Karpas-422 (cell line): ENCODE data around the gene ANGEL1. TPM values are rescaled to one million over a fixed set of nuclear protein-coding genes. Genes with fewer than 3 reads are reported as not detected.
A peak's percentile ranks its signal among the peaks of the same experiment; 100 is the strongest.

Experiments used
- DNase-seq: peaks from one replicate; pipeline ENCODE4 v3.0.0-alpha.2; 2015
- H2AFZ ChIP-seq: fragments of 200-600 bp; sonication (generic); 2 replicates; pipeline ENCODE4 v1.6.1; 2014; ENCODE audit warnings: antibody characterized with exemption, low read length, mixed read lengths
- H3K27ac ChIP-seq: fragments of 200-600 bp; sonication (generic); 2 replicates; pipeline ENCODE4 v1.5.1; 2014; ENCODE audit warnings: mild to moderate bottlenecking, low read length, moderate library complexity
- H3K27me3 ChIP-seq: fragments of 200-600 bp; sonication (generic); 2 replicates; pipeline ENCODE4 v1.6.1; 2014; ENCODE audit warnings: low read length, mixed read lengths
- H3K36me3 ChIP-seq: fragments of 200-600 bp; sonication (generic); 2 replicates; pipeline ENCODE4 v1.6.1; 2014; ENCODE audit warnings: low read length, mixed read lengths; ENCODE audit not compliant: insufficient read depth
- H3K4me1 ChIP-seq: fragments of 200-600 bp; sonication (generic); 2 replicates; pipeline ENCODE4 v1.6.1; 2014; ENCODE audit warnings: mild to moderate bottlenecking, low read length, mixed read lengths
- H3K4me2 ChIP-seq: fragments of 200-600 bp; sonication (generic); 2 replicates; pipeline ENCODE4 v1.6.1; 2014; ENCODE audit warnings: low read length, low read depth, mild to moderate bottlenecking; ENCODE audit not compliant: poor library complexity, severe bottlenecking
- H3K4me3 ChIP-seq: fragments of 200-600 bp; sonication (generic); 2 replicates; pipeline ENCODE4 v1.5.1; 2014; ENCODE audit warnings: mild to moderate bottlenecking, antibody characterized with exemption, low read length, mixed read lengths
- H3K79me2 ChIP-seq: fragments of 200-600 bp; sonication (generic); 2 replicates; pipeline ENCODE4 v1.6.1; 2014; ENCODE audit warnings: mild to moderate bottlenecking, low read length, mixed read lengths
- H3K9ac ChIP-seq: fragments of 200-600 bp; sonication (generic); 2 replicates; pipeline ENCODE4 v1.6.0; 2014; ENCODE audit warnings: low read length
- H3K9me2 ChIP-seq: fragments of 200-600 bp; sonication (generic), shearing (Covaris generic); replicated peaks from 2 replicates; pipeline ENCODE4 v1.6.0; 2014; ENCODE audit warnings: mild to moderate bottlenecking, low read length, moderate library complexity; ENCODE audit not compliant: insufficient read depth
- H3K9me3 ChIP-seq: fragments of 300-700, 200-600 bp; sonication (generic); 2 replicates; pipeline ENCODE4 v1.6.1; 2014; ENCODE audit warnings: low read length, mixed read lengths
- H4K20me1 ChIP-seq: fragments of 200-600 bp; sonication (generic); 2 replicates; pipeline ENCODE4 v1.6.1; 2014; ENCODE audit warnings: mild to moderate bottlenecking, antibody characterized with exemption, low read length, low read depth; ENCODE audit not compliant: insufficient read depth
- total RNA-seq: library from RNA; depleted of rRNA; stranded (reverse); fragments of >200 nt; shearing (Covaris generic); gene quantifications from 2 replicates; pipeline ENCODE4 v1.2.3, GENCODE V29; 2014; ENCODE audit warnings: low replicate concordance

Gene ANGEL1
- total RNA-seq, 1 experiment from 2014 or later: 29.4 TPM

DNA sequence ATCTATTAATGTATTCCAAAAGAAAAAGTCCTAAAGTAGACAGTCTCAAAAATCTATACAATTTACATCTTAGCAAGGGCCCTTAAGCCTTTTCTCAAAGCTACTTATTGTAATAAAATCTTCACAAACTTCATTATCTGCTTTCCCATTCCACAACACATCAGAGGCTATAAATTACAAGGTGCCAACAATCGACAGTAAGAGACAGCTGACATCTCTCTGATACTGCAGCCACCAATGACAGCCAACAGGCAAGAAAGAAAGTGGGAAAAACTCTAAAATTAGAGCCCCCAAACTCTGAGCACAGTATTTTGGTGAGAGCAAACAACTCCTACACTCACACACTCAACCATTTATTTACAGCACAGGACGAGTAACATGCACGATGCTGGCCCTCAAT, 2.2 kb downstream of the ANGEL1 start:
- Histone ChIP-seq H3K9me2 (no peaks in the 10 kb centered on the region), H3K9ac (peak overlapping the region; percentile 81), H3K4me3 (peak overlapping the region; percentile 77), H2AFZ (no peak overlapping the region), H3K27me3 (no peaks in the 10 kb centered on the region), H3K79me2 (peaks cover 44% of the 10 kb centered on the region), H3K27ac (no peak overlapping the region), H3K4me1 (peaks cover 18% of the 10 kb centered on the region), H3K4me2 (peak overlapping the region; percentile 92), H3K36me3 (peaks cover 39% of the 10 kb centered on the region), H4K20me1 (no peaks in the 10 kb centered on the region), H3K9me3 (no peaks in the 10 kb centered on the region)
- peak; percentile 43 for DNase-seq

DNA sequence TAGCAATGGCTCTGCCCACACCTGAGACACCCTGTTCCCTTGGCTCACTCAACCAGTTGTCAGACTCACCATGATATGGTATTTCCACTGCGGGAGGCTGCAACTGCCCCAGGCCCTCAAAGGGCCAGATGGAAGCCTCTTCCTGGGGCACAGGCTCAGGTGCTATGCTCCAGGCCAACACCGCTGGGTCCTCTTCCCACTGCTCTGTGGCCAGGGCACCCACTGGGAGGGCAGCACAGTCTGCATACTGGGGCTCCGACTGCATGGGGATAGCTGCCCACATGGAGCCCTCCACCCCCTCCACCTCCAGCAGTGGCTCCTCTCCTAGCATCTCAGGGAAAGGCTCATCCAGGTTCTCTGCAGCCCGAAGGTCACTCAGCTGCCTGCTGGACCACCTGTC, 3.7 kb downstream of the ANGEL1 start:
- no peaks in the 10 kb centered on the region for H3K9me2 ChIP-seq
- no peaks in the 10 kb centered on the region for H3K27me3 ChIP-seq
- H2AFZ ChIP-seq: no peak overlapping the region
- no peak overlapping the region for H3K27ac ChIP-seq
- H4K20me1 ChIP-seq: no peaks in the 10 kb centered on the region
- DNase-seq: no peak
- H3K36me3 ChIP-seq: peaks cover 48% of the 10 kb centered on the region
- H3K4me2 ChIP-seq: no peak overlapping the region
- H3K79me2 ChIP-seq: peaks cover 47% of the 10 kb centered on the region
- no peak overlapping the region for H3K4me3 ChIP-seq
- H3K9me3 ChIP-seq: no peaks in the 10 kb centered on the region
- peaks cover 18% of the 10 kb centered on the region for H3K4me1 ChIP-seq
- no peak overlapping the region for H3K9ac ChIP-seq

DNA sequence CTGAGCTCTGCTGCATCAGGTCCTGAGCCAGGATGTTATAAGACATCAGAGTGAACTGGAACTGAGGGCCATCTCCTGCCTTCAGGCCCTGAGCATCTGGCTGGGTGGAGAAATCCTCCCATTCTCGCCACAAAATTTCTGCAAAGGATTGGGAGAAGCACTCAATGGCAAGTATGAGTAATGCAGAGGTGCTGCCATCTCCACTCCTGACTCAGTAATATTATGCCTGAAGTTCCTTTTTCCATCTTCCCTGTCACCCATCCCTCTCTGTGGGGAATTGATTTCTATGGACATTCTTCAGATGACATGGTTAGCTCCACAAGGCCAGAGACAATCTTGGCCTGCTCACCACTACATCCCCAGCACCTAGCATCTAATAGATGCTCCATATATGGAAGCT, 4.7 kb downstream of the ANGEL1 start:
- Histone ChIP-seq H3K9me3 (no peaks in the 10 kb centered on the region), H3K36me3 (peaks cover 58% of the 10 kb centered on the region), H3K4me2 (no peak overlapping the region), H3K4me3 (no peak overlapping the region), H3K79me2 (peaks cover 47% of the 10 kb centered on the region), H4K20me1 (no peaks in the 10 kb centered on the region), H3K9ac (no peak overlapping the region), H3K9me2 (no peaks in the 10 kb centered on the region), H3K4me1 (peaks cover 14% of the 10 kb centered on the region), H3K27me3 (no peaks in the 10 kb centered on the region), H3K27ac (no peak overlapping the region), H2AFZ (no peak overlapping the region)
- DNase-seq: no peak

DNA sequence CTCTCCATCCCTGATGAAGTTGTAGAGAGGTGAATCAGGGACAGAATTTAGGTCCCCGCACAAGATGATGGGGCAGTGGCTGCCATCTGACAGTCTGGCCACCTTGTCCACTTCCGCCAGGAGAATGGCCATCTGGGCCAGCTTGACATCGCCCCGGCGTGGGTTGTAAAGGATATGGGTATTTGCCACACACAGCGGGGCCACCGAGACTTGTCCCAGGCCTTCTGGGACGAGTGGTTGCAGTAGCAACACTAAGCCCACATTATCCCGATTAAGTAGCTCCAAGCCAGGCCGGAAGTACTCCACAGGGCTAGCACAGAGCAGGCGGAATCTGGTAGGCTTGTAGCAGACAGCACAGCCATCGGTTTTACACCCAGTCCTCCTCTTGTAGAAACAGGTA, 6.2 kb downstream of the ANGEL1 start:
- Histone ChIP-seq H4K20me1 (no peaks in the 10 kb centered on the region), H2AFZ (no peak overlapping the region), H3K36me3 (peaks cover 70% of the 10 kb centered on the region), H3K27me3 (no peaks in the 10 kb centered on the region), H3K27ac (no peak overlapping the region), H3K9ac (no peak overlapping the region), H3K4me3 (no peak overlapping the region), H3K9me2 (no peaks in the 10 kb centered on the region), H3K79me2 (peaks cover 37% of the 10 kb centered on the region), H3K4me1 (peaks cover 12% of the 10 kb centered on the region), H3K4me2 (no peak overlapping the region), H3K9me3 (no peaks in the 10 kb centered on the region)
- DNase-seq: no peak

DNA sequence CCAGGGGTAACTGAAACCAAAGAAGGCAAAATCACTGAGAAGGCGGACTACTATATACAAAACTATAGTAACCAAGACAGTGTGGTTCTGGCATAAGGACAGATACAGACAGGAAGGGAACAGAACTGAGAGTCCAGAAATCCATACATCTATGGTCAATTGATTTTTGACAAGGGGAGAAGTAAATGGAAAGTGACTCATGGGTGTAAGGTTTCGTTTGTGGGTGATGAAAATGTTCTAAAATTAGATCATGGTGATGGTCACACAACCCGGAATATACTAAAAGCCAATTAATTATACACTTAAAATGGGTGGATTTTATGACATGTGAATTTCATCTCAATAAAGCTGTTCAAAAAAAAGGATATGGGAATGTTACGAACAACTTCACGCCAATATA, 18.7 kb downstream of the ANGEL1 start:
- peaks cover 30% of the 10 kb centered on the region; the same call in 1 of the 2 replicates for H3K36me3 ChIP-seq

DNA sequence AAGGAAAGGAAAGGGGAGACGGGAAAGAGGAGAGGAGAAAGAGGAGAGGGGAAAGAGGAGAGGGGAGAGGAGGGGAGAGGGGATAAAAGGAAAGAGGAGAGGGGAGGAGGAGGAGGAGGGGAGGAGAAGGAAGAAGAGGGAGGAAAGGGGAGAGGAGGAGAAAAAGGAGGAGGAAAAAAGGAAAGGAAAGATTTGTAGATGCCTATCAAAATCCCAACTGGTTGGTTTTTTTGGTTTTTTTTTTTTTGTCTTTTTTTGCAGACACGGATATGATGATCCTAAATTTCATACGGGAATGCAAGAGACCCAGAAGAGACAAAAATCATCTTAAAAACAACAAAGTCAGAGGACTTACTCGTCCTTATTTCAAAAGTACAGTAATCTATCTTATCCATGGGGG, 19.4 kb downstream of the ANGEL1 start:
- no peaks in the 10 kb centered on the region for H3K27me3 ChIP-seq
- H3K79me2 ChIP-seq: peaks cover 18% of the 10 kb centered on the region; the same call in 1 of the 2 replicates
- H3K4me2 ChIP-seq: no peak overlapping the region
- no peaks in the 10 kb centered on the region for H3K9me3 ChIP-seq
- no peaks in the 10 kb centered on the region for H3K9me2 ChIP-seq
- no peak overlapping the region for H3K4me3 ChIP-seq
- H2AFZ ChIP-seq: no peak overlapping the region
- no peak overlapping the region for H3K27ac ChIP-seq
- peaks cover 30% of the 10 kb centered on the region; the same call in 1 of the 2 replicates for H3K36me3 ChIP-seq
- H4K20me1 ChIP-seq: no peaks in the 10 kb centered on the region
- no peak overlapping the region for H3K9ac ChIP-seq
- no peak for DNase-seq
- H3K4me1 ChIP-seq: no peaks in the 10 kb centered on the region

More for the DNA sequence above, 18.7 kb downstream of the ANGEL1 start:
- Histone ChIP-seq H3K4me1 (no peaks in the 10 kb centered on the region), H2AFZ (no peak overlapping the region), H3K4me3 (no peak overlapping the region), H3K9me3 (no peaks in the 10 kb centered on the region), H3K27me3 (no peaks in the 10 kb centered on the region), H3K9me2 (no peaks in the 10 kb centered on the region), H4K20me1 (no peaks in the 10 kb centered on the region), H3K27ac (no peak overlapping the region), H3K79me2 (peaks cover 18% of the 10 kb centered on the region; the same call in 1 of the 2 replicates), H3K9ac (no peak overlapping the region), H3K4me2 (no peak overlapping the region)
- no peak for DNase-seq

DNA sequence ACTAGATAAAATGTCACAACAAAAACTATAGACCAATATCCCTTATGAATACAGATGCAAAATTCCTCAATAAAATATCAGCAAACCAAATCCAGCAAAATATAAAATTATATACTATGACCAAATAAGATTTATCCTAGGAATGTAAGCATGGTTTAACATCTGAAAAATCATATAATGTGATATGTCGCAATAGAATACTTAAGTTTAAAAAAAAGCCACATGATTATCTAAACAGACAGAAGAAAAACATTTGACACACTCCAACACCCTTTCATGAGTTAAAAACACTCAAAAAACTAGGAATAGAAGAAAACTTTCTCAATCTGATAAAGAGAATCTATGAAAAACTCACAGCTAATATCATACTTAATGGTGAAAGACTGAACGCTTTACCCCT, 20.3 kb downstream of the ANGEL1 start:
- no peaks in the 10 kb centered on the region for H3K27me3 ChIP-seq
- no peak for DNase-seq
- no peak overlapping the region for H2AFZ ChIP-seq
- no peak overlapping the region for H3K9ac ChIP-seq
- no peak overlapping the region for H3K27ac ChIP-seq
- no peak overlapping the region for H3K4me2 ChIP-seq
- no peaks in the 10 kb centered on the region for H3K4me1 ChIP-seq
- no peaks in the 10 kb centered on the region for H3K9me2 ChIP-seq
- no peaks in the 10 kb centered on the region for H4K20me1 ChIP-seq
- H3K4me3 ChIP-seq: no peak overlapping the region
- H3K79me2 ChIP-seq: peaks cover 18% of the 10 kb centered on the region; the same call in 1 of the 2 replicates
- H3K9me3 ChIP-seq: no peaks in the 10 kb centered on the region
- peaks cover 30% of the 10 kb centered on the region; the same call in 1 of the 2 replicates for H3K36me3 ChIP-seq

DNA sequence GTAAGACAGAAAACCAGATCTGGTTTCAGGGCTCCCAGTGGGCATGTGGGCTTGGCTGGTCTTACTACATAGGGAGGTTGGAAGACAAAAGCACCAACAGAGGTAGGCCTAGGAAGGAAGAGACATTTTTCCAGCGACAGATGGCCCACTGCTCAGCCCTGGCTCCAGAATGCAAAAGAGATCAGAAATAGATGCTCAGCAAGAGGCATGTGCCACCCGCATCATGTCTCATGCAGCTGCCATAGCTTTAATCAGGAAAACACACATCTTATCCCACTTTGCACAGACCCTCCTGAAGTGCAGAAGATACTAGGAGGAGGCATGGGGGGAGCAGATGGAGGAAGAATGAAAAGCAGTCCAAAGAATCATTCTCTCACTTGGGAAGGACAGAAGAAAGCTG, 26.1 kb downstream of the ANGEL1 start:
- Histone ChIP-seq H3K79me2 (peaks cover 3% of the 10 kb centered on the region; the same call in 1 of the 2 replicates), H3K9ac (no peak overlapping the region), H3K27me3 (no peaks in the 10 kb centered on the region), H3K9me2 (no peaks in the 10 kb centered on the region), H4K20me1 (no peaks in the 10 kb centered on the region), H3K36me3 (peaks cover 18% of the 10 kb centered on the region; the same call in 1 of the 2 replicates), H3K4me1 (no peaks in the 10 kb centered on the region), H3K4me2 (no peak overlapping the region), H3K27ac (no peak overlapping the region), H3K9me3 (no peaks in the 10 kb centered on the region), H2AFZ (no peak overlapping the region), H3K4me3 (no peak overlapping the region)
- no peak for DNase-seq

DNA sequence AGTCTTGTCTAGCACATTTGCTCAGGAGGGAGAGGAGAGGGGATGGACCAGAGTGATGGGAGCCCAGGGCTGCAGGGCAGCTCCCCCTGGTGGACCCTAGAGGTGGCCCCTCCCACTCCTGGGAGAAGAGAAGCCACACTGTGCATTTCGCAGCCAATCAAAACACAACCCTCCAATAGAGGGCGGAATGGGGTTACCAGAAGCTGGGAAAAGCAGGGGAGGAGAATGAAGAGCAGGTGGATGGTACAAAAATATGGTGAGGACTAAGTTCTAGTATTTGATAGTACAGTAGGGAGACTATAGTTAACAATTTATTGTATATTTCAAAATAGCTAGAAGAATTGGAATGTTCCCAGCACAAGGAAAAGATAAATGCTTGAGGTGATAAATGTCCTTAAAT, 27.8 kb downstream of the ANGEL1 start:
- peak; percentile 86 for DNase-seq
- H2AFZ ChIP-seq: no peak overlapping the region
- H3K79me2 ChIP-seq: no peaks in the 10 kb centered on the region
- H3K4me2 ChIP-seq: no peak overlapping the region
- H3K36me3 ChIP-seq: peaks cover 4% of the 10 kb centered on the region; the same call in 1 of the 2 replicates
- no peaks in the 10 kb centered on the region for H3K27me3 ChIP-seq
- H3K9me3 ChIP-seq: no peaks in the 10 kb centered on the region
- no peaks in the 10 kb centered on the region for H3K4me1 ChIP-seq
- no peaks in the 10 kb centered on the region for H3K9me2 ChIP-seq
- no peaks in the 10 kb centered on the region for H4K20me1 ChIP-seq
- no peak overlapping the region for H3K27ac ChIP-seq
- H3K4me3 ChIP-seq: no peak overlapping the region
- no peak overlapping the region for H3K9ac ChIP-seq
